ENCODE data around the gene FEN1. TPM values are rescaled to one million over a fixed set of nuclear protein-coding genes. Genes with fewer than 3 reads are reported as not detected.

The FEN1 gene, protein sequence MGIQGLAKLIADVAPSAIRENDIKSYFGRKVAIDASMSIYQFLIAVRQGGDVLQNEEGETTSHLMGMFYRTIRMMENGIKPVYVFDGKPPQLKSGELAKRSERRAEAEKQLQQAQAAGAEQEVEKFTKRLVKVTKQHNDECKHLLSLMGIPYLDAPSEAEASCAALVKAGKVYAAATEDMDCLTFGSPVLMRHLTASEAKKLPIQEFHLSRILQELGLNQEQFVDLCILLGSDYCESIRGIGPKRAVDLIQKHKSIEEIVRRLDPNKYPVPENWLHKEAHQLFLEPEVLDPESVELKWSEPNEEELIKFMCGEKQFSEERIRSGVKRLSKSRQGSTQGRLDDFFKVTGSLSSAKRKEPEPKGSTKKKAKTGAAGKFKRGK
- 23.9 and 25.4 TPM in 2 replicates for total RNA-seq

- peaks cover 24% of the 10 kb centered on the region for H3K4me1 Mint-ChIP-seq
- peaks cover 56% of the 10 kb centered on the region for H3K36me3 Mint-ChIP-seq (ENCODE audit: low read depth)
- ATAC-seq (ENCODE audit: low read depth): peak; percentile 92
- POLR2A ChIA-PET: interaction anchor here (0.5 to 2.1 kb wide), 17 partner anchors 20 to 1048 kb away, joined by 3 to 27 read pairs (median 4); partner anchors contain the start of gene FTH1
- peak within 1 kb of the TSS; percentile 98 for H3K4me3 Mint-ChIP-seq
- peak; percentile 89 for DNase-seq
- TF ChIP-seq, protein P1, sequence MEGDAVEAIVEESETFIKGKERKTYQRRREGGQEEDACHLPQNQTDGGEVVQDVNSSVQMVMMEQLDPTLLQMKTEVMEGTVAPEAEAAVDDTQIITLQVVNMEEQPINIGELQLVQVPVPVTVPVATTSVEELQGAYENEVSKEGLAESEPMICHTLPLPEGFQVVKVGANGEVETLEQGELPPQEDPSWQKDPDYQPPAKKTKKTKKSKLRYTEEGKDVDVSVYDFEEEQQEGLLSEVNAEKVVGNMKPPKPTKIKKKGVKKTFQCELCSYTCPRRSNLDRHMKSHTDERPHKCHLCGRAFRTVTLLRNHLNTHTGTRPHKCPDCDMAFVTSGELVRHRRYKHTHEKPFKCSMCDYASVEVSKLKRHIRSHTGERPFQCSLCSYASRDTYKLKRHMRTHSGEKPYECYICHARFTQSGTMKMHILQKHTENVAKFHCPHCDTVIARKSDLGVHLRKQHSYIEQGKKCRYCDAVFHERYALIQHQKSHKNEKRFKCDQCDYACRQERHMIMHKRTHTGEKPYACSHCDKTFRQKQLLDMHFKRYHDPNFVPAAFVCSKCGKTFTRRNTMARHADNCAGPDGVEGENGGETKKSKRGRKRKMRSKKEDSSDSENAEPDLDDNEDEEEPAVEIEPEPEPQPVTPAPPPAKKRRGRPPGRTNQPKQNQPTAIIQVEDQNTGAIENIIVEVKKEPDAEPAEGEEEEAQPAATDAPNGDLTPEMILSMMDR (IDR thresholded peaks at IDR 0.05): no peak
- peak within 1 kb of the TSS; percentile 100 for H3K27ac Mint-ChIP-seq
- intact Hi-C loops (cut with micrococcal nuclease): loop anchor here (1.0 to 5.0 kb wide), 6 partner anchors 16 to 916 kb away; partner anchors contain the start of genes FTH1 and MYRF
- CTCF ChIA-PET: interaction anchor here (1.0 to 8.4 kb wide), 5 partner anchors 106 to 316 kb away, joined by 4 to 146 read pairs (median 10); no protein-coding TSS in a partner anchor
- no peaks in the 10 kb centered on the region for H3K27me3 Mint-ChIP-seq
- no peaks in the 10 kb centered on the region for H3K9me3 Mint-ChIP-seq
Measured at GRCh38 chr11:61792310-61793082, at the start of gene FEN1, which contains the start of gene TMEM258. Gene FEN1, plus strand, starts transcription at chr11:61792911. Its CDS starts 2,451 bp downstream, at chr11:61795362. Gene TMEM258, minus strand, starts transcription at chr11:61792599. Its CDS starts 41 bp downstream, at chr11:61792558.

DNA sequence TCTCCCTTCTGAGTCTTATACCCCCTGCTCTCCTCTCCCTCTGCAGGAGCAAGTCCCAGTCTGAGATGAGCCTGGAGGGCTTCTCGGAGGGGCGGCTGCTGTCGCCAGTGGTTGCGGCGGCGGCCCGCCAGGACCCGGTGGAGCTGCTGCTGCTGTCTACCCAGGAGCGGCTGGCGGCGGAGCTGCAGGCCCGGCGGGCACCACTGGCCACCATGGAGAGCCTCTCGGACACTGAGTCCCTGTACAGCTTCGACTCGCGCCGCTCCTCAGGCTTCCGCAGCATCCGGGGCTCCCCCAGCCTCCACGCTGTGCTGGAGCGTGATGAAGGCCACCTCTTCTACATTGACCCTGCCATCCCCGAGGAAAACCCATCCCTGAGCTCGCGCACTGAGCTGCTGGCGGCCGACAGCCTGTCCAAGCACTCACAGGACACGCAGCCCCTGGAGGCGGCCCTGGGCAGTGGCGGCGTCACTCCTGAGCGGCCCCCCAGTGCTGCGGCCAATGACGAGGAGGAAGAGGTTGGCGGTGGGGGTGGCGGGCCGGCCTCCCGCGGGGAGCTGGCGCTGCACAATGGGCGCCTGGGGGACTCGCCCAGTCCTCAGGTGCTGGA lies 49.1 kb upstream of the FEN1 start:
- TF ChIP-seq, protein P1 (IDR thresholded peaks at IDR 0.05): no peak
- DNase-seq: no peak
- no peak overlapping the region for H3K27ac Mint-ChIP-seq
- H3K9me3 Mint-ChIP-seq: no peaks in the 10 kb centered on the region
- intact Hi-C loops (cut with micrococcal nuclease): no loop called here
- H3K36me3 Mint-ChIP-seq (ENCODE audit: low read depth): no peaks in the 10 kb centered on the region
- H3K4me1 Mint-ChIP-seq: no peaks in the 10 kb centered on the region
- H3K4me3 Mint-ChIP-seq: no peak overlapping the region
- H3K27me3 Mint-ChIP-seq: no peaks in the 10 kb centered on the region
- ATAC-seq (ENCODE audit: low read depth): no peak
- ChIA-PET POLR2A (no interaction called here), CTCF (interaction anchor here (1.0 to 1.6 kb wide), 3 partner anchors 54 to 368 kb away, joined by 3 to 4 read pairs (median 3); no protein-coding TSS in a partner anchor)

- CTCF ChIA-PET: interaction anchor here (1.0 to 1.6 kb wide), 3 partner anchors 53 to 368 kb away, joined by 3 to 4 read pairs (median 3); no protein-coding TSS in a partner anchor
- Mint-ChIP-seq H3K27ac (no peak overlapping the region), H3K9me3 (no peaks in the 10 kb centered on the region), H3K27me3 (peaks cover 2% of the 10 kb centered on the region), H3K4me1 (no peaks in the 10 kb centered on the region), H3K36me3 (ENCODE audit: low read depth) (no peaks in the 10 kb centered on the region), H3K4me3 (no peak overlapping the region)
- TF ChIP-seq, protein P1 (IDR thresholded peaks at IDR 0.05): no peak
- ATAC-seq (ENCODE audit: low read depth): no peak
- intact Hi-C loops (cut with micrococcal nuclease): no loop called here
- POLR2A ChIA-PET: no interaction called here
- DNase-seq: no peak
Measured at GRCh38 chr11:61744181-61744580, 48.5 kb upstream of the FEN1 start.

DNA sequence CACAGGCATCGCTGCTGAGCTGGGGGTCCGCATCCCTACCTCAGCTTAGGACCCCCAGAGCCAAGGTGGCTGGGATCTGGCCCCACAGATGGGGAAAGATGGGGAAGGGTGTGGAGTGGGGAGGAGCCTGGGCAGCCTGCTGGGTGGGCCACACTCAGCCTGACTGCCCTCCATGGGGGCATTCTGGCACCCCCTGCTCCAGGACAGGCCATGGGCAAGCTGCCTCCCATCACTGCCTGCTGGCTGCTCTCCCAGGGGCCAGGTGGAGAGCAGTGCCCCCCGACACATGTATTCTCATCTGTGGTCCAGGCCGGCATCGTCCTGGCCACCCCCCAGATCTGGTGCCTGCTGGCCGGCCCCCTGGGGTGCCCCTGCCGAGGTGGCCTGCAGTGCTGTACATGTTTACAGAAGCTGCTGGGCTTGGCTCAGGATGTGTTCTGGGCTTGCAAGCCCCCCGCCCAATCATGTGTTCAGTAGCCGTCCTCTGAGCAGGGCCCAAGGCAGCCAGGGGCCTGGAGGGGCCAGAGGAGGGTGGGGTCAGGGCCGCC lies 48.0 kb upstream of the FEN1 start:
- no peaks in the 10 kb centered on the region for H3K9me3 Mint-ChIP-seq
- DNase-seq (no peak), ATAC-seq (ENCODE audit: low read depth) (no peak)
- POLR2A ChIA-PET: no interaction called here
- H3K36me3 Mint-ChIP-seq (ENCODE audit: low read depth): no peaks in the 10 kb centered on the region
- H3K27me3 Mint-ChIP-seq: peaks cover 7% of the 10 kb centered on the region
- intact Hi-C loops (cut with micrococcal nuclease): no loop called here
- no peak overlapping the region for H3K4me3 Mint-ChIP-seq
- no peak overlapping the region for H3K27ac Mint-ChIP-seq
- CTCF ChIA-PET: interaction anchor here (1.0 to 1.6 kb wide), 3 partner anchors 53 to 367 kb away, joined by 3 to 4 read pairs (median 3); no protein-coding TSS in a partner anchor
- no peaks in the 10 kb centered on the region for H3K4me1 Mint-ChIP-seq
- TF ChIP-seq, protein P1 (IDR thresholded peaks at IDR 0.05): no peak
